Stimulated activated CD4-positive, alpha-beta T cell treated with anti-CD3 and anti-CD28 coated beads, TNF-alpha, amount 100 ng/mL, for 24 hours (primary cell): ENCODE results near the gene CERS6.
"Not testable (repeated sequence)": the region's sequence is repeated elsewhere in the genome, so short reads cannot be mapped to it uniquely, and the experiment has no call there.

Experiments used
- DNase-seq, 3 experiments: peaks; one replicate each; pipeline ENCODE4 v3.0.0-alpha.2; 2020; ENCODE audit warnings: low read depth in 3 of 3

CERS6 gene

DNA sequence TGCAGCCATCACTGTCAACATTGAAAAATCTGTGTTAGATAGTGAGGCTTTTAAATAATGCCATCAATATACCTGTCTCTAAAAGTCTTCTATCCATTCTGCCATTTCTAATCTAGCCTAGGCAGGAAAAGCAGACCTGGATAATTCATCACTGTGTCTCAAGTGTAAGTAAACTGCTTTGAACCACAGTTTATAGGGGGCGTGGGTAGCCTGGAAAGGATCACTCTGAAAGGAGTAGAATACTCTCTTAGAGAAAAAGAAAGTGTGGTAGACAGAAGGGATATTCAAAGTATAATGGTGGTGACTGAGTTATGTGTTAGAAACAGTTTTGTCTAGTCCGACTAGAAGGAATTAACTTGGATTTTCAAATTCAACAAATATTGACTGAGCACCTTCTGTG, 40.8 kb downstream of the CERS6 start:
- DNase-seq: no peak

DNA sequence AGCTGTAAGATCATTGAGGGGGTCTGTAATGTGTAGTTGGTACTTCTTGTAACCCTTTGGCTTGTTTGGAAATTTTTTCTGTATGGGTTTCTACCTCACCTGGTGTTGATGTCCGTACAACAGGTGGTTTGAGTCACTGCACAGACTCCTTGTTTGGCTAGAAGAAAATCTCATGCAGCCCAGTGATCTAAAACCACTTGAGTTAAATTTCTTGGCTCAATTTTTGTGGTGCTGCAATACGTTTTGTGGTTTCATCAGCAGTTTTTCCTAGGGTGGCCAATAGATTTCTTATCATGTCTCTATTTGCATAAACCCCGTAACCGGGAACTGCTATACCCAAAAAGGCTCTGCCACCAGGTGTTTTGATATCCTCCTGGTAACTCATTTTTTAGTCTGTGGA, 43.4 kb downstream of the CERS6 start:
- DNase-seq: no peak

DNA sequence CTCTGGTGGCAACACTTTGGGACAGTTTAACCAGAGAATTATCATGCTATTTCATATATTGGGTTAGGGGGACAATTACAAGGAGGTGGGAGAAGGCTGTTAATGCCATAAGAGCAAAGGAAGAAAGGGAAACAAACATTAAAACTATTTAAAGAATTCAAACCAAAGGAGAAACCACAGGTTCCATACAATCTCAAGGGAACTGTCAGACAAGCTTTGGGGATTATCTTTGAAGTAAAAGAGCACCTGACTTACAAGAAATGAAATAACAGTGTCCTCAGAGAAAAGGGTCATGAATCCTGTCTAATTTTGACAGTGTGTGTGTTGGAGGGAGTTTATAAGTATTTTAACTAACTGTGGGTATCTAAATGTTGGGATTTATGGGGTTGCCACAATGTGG, 44.4 kb downstream of the CERS6 start:
- no peak for DNase-seq

DNA sequence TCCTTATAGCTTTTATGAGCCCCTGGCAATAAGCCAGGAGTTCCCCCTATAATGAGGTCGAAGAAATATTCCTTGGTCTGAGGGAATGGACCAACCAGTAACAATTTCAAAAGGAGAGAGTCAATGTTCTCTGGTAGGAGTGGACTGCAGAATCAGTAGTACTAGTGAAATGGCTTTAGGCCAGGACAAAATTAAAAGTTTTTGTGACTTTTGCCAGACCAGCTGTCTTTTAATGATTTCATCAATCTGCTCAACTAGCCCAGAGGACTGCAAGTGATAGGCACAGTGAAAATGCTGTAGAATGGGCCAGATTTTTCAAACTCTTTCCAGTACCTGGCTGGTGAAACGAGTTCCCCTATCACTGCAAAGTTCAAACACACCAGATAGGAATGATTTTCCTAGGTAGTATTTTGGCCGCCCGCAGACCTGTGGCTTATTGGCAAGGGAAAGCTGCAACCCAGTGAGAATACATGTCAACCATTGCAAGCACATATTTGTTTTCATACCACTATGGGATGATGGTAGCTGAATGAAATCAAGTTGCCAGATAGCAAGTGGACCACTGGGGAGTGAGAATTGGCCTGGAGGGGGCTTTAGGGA, 45.5 kb downstream of the CERS6 start:
- DNase-seq: no peak

DNA sequence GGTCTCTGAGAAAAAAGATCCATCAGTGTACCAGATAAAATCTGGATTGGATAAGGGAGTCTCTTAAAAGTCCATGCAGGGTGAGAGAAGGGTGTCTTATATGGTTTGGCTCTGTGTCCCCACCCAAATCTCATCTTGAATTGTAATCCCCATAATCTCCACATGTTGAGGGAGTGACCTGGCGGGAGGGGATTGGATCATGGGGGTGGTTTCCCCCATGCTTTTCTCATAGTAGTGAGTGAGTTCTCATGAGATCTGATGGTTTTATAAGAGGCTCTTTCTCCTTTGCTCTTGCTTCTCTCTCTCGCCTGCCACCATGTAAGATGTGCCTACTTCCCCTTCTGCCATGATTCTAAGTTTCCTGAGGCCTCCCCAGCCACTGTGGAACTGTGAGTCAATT, 46.8 kb downstream of the CERS6 start:
- not testable (repeated sequence) for DNase-seq

DNA sequence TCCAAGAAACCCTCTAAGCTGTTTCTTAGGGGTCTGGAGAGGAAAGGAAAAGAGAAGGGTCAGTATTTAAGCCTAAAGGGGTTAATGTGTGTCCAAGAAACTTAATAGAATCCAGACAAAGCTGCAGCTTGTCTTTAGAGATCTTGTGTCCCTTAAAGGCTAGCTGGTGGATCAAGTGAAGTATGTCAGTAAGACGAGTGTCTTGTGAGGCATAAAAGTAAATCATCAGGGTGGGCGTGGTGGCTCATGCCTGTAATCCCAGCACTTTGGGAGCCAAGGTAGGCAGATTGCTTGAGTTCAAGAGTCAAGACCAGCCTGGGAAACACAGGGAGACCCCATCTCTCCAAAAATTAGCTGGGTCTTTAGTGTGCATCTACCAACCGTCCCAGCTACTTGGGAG, 47.8 kb downstream of the CERS6 start:
- no peak for DNase-seq

DNA sequence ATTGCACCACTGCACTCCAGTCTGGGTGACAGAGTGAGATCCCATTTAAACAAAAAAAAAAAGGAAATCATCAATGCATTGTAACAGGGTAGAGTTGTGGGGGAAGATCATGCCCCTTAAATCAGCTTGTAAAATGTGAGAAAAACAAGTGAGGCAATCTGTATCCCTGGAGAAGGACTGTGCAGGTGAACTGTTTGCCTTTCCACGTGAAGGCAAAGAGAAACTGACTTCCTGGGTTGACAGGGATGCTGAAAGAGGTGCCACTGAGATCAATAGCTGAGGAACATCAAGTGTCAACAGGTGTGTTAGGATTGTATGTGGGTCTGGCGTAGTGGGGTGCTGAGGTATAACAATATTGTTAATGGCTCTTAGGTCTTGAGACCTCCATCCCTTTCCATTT, 48.3 kb downstream of the CERS6 start:
- no peak for DNase-seq

DNA sequence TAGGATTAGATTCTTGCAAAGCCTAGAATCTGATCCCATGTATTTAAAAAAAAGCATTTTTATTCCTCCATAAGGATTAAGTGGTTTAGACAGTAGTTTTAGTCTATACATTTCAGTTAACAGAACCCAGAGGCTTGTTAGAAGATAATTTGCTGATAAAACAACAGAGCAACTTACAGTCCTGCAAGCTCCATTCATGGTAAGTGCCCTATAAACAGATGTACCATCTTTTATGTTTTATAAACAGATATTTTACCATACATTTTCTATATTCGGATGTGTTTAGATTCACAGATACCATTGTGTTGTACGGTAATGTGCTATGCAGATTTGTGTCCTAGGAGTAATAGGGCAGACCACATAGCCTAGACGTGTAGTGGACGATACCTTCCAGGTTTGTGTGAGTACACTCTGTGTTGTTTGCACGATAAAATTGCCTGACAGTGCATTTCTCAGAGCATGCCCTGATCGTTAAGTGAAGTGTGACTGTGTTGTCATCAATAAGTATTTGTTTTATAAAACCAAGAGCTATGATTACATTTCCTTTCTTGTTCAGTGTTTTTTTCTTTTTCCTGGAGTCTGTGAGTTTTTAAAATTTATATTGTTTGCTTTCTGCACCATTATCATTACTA, 54.2 kb downstream of the CERS6 start:
- no peak for DNase-seq

DNA sequence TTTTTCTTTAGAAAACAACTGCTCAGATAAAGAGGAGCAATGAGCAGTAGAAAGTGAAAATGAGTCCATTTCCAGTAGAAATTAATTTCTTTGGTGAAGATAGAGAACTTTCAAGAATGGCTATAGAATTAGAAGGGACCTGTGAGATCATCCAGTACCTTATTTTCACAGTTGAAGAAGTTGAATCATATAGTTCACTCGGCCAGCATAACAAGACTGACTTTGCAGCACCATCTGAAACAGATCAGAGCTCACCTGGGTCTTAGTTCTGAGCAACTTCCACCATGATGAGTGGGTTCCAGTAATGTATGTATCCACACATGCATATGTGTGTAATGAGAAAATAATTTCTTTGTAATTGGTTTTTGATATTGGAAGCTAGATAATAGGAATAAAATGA, 58.6 kb downstream of the CERS6 start:
- DNase-seq: no peak

DNA sequence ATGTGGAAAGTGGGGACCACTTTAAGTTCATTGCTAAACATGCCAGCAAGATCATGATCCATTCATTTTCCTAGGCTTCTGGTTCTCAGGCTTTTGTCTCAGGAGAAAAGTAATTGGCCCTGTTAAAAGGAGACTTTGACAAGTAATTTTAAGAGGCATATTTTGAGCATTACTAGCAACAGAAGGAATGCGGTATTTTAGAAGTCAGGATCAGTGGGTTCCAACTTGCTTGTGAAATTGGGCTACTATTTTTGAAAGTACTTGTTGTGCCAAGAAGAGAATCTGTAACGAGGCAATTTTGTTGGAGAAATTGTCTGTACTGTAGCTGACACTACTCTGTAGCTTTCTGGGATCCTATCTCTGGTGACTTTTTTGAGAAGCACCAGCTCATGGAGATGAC, 59.4 kb downstream of the CERS6 start:
- no peak for DNase-seq

DNA sequence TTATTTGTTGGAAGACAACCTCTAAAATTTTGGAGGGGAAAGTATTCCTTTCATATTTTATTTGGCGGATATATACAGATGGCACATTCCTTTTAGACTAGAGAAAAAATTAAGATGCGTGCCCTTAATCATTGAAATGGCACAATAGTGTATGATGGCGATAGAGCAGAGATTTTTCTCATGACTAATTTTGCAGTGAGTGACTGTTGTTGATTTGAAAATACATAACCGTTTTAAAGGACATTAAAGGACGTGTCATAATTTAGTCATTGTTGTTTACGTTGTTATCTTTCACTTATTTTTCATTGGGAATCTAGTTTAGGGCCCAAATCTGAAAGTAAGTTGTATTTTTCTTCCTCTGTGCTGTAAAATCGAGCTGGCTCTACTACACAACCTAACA, 61.7 kb downstream of the CERS6 start:
- DNase-seq: no peak

DNA sequence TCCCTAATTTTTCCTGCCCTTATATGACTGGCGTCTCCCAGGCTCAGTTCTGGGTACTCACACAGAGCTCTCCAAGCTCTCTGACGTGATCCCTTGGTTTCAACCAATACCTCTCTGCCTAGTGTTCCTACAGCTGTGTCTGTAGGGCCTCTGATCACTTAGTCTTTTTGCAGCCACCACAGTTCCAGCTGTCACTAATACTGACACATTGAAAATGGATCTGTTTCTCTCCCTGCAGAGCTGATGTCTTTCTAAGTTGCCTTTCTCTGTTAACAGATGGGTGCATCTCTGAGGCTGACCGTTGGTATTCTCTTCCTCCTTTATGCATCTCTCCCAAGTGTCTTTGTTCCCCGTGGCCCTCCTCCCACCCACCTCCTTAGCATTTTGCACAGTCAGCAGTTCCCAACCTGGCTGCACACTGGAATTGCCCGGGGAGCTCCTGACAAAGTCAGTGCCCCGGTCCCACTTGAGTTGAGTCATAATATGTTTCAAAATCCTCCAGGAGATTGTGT, 62.5 kb downstream of the CERS6 start:
- no peak for DNase-seq

DNA sequence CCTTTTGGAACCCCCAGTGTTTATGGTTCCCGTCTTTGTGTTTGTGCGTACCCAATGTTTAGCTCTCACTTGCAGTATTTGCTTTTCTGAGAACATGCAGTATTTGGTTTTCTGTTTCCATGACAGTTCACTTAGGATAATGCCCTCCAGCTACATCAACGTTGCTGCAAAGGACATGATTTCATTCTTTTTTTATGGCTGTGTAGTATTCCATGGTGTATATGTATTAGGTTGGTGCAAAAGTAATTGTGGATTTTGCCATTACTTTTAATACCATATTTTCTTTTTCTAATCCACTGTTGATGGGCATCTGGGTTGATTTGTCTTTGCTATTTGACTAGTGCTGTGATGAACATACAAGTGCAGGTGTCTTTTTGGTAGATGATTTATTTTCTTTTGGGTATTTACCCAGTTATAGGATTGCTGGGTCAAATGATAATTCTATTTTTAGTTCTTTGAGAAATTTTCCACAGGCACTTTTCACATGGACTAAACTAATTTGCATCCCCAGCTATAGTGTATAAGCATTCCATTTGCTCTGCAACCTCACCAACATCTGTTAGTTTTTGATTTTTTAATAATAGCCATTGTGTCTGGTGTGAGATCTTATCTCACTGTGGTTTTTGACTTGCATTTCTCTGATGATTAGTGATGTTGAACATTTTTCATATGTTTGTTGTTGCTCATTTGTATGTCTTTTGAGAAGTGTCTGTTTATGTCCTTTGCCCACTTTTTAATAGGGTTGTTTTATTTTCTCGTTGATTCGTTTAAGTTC, 63.6 kb downstream of the CERS6 start:
- no peak for DNase-seq

DNA sequence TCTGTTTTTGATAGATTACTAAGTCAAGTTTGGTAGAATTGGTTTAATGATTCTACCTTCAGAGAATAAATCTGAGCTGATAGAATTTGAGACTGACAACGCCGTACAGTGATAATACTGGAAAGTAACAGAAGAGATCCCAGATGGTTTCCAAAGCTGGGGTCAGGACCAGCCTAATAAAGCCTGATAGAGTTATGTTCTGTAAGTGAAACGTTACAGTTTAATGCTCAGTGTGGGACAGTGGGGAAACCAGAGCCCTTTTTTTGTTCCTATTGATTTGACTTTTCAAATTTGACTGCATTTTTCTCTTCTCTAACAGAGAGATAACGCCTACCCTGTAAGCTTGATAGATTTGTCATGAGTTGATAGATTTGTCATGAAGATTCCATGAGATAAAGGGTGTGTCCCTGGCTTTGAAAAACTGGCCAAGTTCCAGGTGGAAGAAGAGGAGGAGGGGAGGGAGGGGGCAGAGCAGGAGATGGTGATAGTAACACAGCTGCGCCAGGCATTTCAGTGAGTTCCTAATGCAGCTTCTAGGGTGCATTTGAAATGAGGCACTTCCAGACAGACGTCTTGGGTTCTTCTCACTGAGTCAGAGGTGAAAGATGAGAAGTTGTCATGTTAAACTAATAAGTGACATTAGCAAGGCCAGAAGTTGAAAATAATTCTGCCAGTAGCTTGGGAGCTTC, 65.1 kb downstream of the CERS6 start:
- DNase-seq: no peak

DNA sequence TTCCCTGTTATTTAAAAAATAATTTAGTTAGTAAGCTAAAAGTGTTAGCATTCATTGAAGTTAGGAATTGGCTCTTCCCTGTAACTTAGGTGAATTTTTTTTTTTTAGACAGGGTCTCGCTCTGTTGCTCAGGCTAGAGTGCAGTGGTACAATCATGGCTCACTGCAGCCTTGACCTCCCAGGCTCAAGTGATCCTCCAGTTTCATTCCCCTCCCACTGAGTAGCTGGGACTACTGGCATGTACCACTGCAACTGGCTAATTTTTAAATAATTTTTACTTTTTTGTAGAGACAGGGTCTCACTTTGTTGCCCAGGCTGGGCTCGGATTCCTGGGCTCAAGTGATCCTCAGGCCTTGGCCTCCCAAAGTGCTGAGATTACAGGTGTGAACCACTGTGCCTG, 66.4 kb downstream of the CERS6 start:
- DNase-seq: no peak

DNA sequence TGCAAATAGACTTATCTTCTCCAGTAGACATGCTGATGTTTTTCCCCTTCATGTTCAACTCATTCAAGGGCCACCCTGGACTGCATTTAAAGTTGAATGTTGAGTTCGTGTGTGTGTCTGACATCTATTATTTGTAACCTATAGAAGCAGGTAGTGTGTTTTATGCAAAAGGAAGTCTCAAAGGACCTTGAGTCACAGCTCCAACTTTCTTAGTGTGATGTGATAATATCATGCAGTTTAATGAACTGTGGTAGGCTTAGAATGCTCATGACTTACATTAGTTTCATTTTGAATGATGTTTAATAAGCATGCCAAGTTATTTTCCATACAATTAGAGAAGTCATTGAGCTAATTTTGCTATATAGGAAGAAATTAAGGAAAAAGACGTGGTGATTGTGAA, 67.9 kb downstream of the CERS6 start:
- no peak for DNase-seq

DNA sequence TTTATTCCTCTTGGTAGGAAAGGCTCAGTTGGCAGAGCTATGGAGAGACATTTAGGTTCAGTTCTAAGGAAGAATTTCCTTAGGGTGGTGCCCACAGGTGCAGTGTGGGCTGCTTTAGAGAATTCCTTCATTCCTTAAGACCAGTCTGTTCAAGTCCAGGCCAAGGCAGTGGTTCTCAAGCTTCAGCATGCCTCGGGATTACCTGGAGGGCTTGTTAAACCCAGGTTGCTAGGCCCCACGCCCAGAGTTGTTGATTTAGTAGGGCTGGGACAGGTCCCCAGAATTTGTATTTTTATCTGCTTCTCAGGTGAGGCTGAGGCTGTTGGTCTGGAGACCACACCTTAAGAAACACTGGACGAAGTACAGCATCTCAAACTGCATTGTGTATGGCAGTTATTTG, 68.9 kb downstream of the CERS6 start:
- no peak for DNase-seq

DNA sequence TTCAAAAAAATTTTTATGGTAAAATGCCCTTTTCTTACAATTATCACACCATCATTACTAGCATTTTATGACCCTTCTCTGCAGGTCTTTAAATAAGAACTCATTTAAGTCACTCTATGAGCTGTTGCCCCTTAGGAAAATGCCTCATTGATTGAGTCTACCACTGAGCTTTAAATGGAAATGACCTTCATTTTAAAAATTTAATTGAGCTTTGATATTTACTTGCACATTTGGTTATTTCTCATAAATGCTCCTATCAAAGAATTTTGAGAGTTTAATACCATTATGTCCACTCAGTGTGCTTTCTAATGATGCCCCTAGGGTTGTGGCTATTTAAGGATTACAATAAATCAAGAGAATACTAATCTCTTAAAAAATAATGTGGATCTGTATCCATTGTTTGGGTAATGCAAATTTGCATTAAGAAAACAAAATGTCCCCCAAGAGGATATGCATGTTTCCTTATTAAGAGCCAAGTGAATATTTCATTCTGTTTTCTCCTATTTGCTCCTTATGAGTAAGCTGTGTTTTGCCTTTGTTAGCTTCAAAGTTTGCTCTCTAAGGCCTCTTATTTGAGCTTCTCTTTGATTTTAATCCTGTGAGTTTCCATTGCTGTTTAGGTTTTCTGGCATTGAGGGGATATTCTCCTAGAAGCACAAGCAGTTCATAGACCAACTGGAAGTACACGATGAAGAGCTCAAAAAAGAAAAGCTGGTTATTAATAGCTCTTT, 69.8 kb downstream of the CERS6 start:
- no peak for DNase-seq

DNA sequence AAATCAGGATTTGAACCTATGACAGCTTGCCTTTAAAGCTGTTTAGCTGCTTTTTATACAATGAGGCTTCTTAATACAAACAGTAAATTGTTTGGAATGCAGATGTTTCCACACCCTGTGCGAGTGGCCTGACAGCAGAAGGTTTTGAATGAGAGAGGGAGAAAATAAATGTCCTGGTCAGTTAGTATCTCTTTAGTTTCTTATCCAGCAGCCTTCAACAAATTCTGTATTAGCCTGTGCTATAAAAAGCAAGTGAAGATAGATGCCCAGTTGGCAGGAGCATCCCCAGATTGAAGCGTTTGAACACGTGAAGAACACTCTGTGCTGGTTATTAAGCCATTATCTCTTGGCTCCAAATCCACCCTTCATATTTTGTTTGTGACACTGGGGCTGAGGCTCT, 70.6 kb downstream of the CERS6 start:
- no peak for DNase-seq

DNA sequence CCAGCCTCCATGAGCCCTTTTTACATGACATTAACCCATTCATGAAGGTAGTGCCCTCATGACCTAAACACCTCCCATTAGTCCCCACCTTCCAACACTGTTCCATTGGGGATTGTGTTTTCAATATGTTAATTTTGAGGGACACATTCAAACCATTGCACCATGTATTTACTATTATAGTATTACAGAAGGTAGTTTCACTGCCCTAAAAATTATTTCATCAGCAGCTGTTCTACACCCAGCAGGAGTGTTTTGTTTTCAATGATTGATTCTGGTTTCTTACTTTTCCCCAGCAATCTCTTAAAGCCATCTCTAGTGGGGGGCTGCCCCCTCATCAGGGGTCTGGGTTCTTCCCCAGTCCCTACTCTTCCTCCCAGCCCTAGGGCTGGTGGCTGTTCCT, 71.9 kb downstream of the CERS6 start:
- no peak for DNase-seq

DNA sequence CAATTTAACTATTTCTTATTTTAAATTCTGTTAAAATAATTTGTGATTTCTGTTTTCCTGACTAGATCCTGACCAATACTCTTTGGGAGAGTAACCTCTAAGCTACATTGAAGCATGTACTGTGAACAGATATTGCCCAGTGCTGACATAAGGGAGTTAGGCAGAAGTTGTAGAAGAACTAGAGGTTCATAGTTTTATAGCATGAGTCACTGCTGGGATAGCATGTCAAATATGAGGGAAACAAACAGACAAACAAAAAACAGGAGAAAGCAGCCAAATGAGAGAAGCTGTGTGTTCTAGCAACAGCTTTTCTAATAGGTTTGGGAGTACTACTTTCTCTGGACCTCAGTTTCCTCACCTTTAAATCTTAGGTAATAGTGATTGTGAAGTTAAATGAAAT, 72.4 kb downstream of the CERS6 start:
- DNase-seq: no peak
